ENCODE results near the gene DMD. TPM values are rescaled to one million over a fixed set of nuclear protein-coding genes. Genes with fewer than 3 reads are reported as not detected.

DMD gene
- total and polyA plus RNA-seq, 2 of the 8 experiments (the other 6 are each of a cell fraction or from before 2014, with no cell fraction given): 4.8 to 7.4 TPM

- no peak overlapping the region for H3K4me2 ChIP-seq (ENCODE audit: insufficient read depth in 1 of 2, low read depth in 2 of 2, low read length in 2 of 2)
- H3K23me2 ChIP-seq (ENCODE audit: low read depth, low read length): no peaks in the 10 kb centered on the region
- ChIA-PET CTCF (ENCODE audit: partially characterized antibody) (interaction anchor here (1.3 kb wide), 1 partner anchor 8 kb away, joined by 3 read pairs; no protein-coding TSS in a partner anchor), POLR2A (ENCODE audit: partially characterized antibody) (no interaction called here)
- no peak overlapping the region for H2AK5ac ChIP-seq (ENCODE audit: low read depth, low read length)
- 95% methylated on average over 7 of the region's 7 CpGs; no CpG with 5 or more reads in 1 of the 2 experiments for whole genome bisulfite sequencing, 2 experiments (ENCODE audit: extremely low coverage in 1 of 2, insufficient coverage in 1 of 2, insufficient read length in 1 of 2, insufficient replicate concordance in 2 of 2, low coverage in 1 of 2, low lambda C conversion rate in 2 of 2, missing lambda C conversion rate in 1 of 2)
- H4K91ac ChIP-seq (replicated peaks; ENCODE audit: insufficient read length, low read length): no peak overlapping the region
- H3K79me1 ChIP-seq (ENCODE audit: low read depth, low read length): no peaks in the 10 kb centered on the region
- H3K27me3 ChIP-seq (replicated peaks in 1 of 4; ENCODE audit: control insufficient read depth in 3 of 4, extremely low read depth in 1 of 4, insufficient read depth in 3 of 4, low read length in 3 of 4): no peaks in the 10 kb centered on the region
- H2BK12ac ChIP-seq (ENCODE audit: low read depth, low read length): no peak overlapping the region
- no peak overlapping the region for H2AFZ ChIP-seq (ENCODE audit: low read length)
- no peak overlapping the region for H2BK120ac ChIP-seq (replicated peaks; ENCODE audit: low read depth, low read length)
- H3K9ac ChIP-seq (replicated peaks in 1 of 4; ENCODE audit: extremely low read depth in 1 of 4, low read depth in 3 of 4, low read length in 3 of 4): no peak overlapping the region
- peak; percentile 50; the same call in 1 of the 2 replicates for TF ChIP-seq CEBPB (IDR thresholded peaks at IDR 0.05; ENCODE audit: low read depth, low read length)
- no peak for TF ChIP-seq JUN (IDR thresholded peaks at IDR 0.05; ENCODE audit: low read depth, low read length)
- no peak for TF ChIP-seq TAF7 (optimal IDR thresholded peaks at IDR 0.05; ENCODE audit: borderline replicate concordance, low read depth, low read length)
- H3K56ac ChIP-seq (replicated peaks; ENCODE audit: insufficient read length, low read depth, low read length): no peak overlapping the region
- H3K9me3 ChIP-seq (ENCODE audit: insufficient read depth in 2 of 2, low read depth in 1 of 2, low read length in 1 of 2): no peaks in the 10 kb centered on the region
- no peak overlapping the region for H3K23ac ChIP-seq (ENCODE audit: insufficient read length)
- no peaks in the 10 kb centered on the region for H3K79me2 ChIP-seq (ENCODE audit: control insufficient read depth in 1 of 2, insufficient read depth in 2 of 2, low read length in 2 of 2)
- H3K14ac ChIP-seq (ENCODE audit: insufficient read length): no peak overlapping the region
- FAIRE-seq (no peak), DNase-seq (ENCODE audit: low read depth in 1 of 2, low spot score in 2 of 2) (no peak)
- no peak overlapping the region for H3K18ac ChIP-seq (ENCODE audit: extremely low read depth, low read length)
- no peak overlapping the region for H2BK15ac ChIP-seq (ENCODE audit: low read length)
- no peak overlapping the region for H3K4ac ChIP-seq (replicated peaks; ENCODE audit: insufficient read length, low read depth, low read length)
- no peak overlapping the region for H4K8ac ChIP-seq (ENCODE audit: extremely low read depth, insufficient read depth, low read length)
- no peaks in the 10 kb centered on the region for H3K36me3 ChIP-seq (ENCODE audit: control insufficient read depth in 2 of 4, insufficient read depth in 4 of 4, low read length in 3 of 4)
- H3K4me3 ChIP-seq (ENCODE audit: extremely low read depth in 1 of 4, insufficient read depth in 2 of 4, low read depth in 3 of 4, low read length in 4 of 4): no peak overlapping the region
- H3K4me1 ChIP-seq (replicated peaks in 1 of 4; ENCODE audit: control insufficient read depth in 3 of 4, insufficient read depth in 4 of 4, low read length in 3 of 4): no peaks in the 10 kb centered on the region
- H4K5ac ChIP-seq (ENCODE audit: insufficient read length, low read depth, low read length): no peak overlapping the region
- H2BK20ac ChIP-seq (ENCODE audit: low read length): no peak overlapping the region
- H4K20me1 ChIP-seq (replicated peaks in 1 of 2; ENCODE audit: control insufficient read depth in 1 of 2, insufficient read depth in 2 of 2, low read length in 2 of 2): no peaks in the 10 kb centered on the region
- no peak overlapping the region for H2BK5ac ChIP-seq (ENCODE audit: low read depth, low read length)
- no peak overlapping the region for H3K27ac ChIP-seq (ENCODE audit: low read depth, low read length)
These were observed 1229.7 kb downstream of the DMD start for GRCh38 chrX:31981546-31982062.

Measured in H1 (cell line).